ENCODE data around the gene BAX. TPM values are rescaled to one million over a fixed set of nuclear protein-coding genes. Genes with fewer than 3 reads are reported as not detected.

The BAX gene
- total and polyA plus RNA-seq, 2 of the 13 experiments (the other 11 are each of a cell fraction or from before 2014, with no cell fraction given): 139 to 176 TPM

GRCh38 chr19:48965040-48965805 is 10.5 kb downstream of the BAX start, which contains the start of gene FTL (continued):
- TF ChIP-seq ZNF142 (CRISPR knock-in tag; IDR thresholded peaks at IDR 0.05) (peak; percentile 58; the same call in 1 of the 2 replicates), ZNF207 (IDR thresholded peaks at IDR 0.05; ENCODE audit: borderline replicate concordance) (no peak), MEIS1 (CRISPR knock-in tag; IDR thresholded peaks at IDR 0.05; ENCODE audit: borderline replicate concordance) (no peak; the same call in none of the 2 replicates), ZBTB46 (CRISPR knock-in tag; IDR thresholded peaks at IDR 0.05; ENCODE audit: borderline replicate concordance) (peak; percentile 85; the same call in 1 of the 2 replicates), CBFB (CRISPR knock-in tag; IDR thresholded peaks at IDR 0.05) (peak; percentile 87), ZNF317 (CRISPR knock-in tag; IDR thresholded peaks at IDR 0.05) (peak; percentile 38; the same call in 1 of the 2 replicates), PRMT3 (CRISPR knock-in tag; IDR thresholded peaks at IDR 0.05; ENCODE audit: borderline replicate concordance, low read depth) (peak; percentile 90), KDM5A (IDR thresholded peaks at IDR 0.05; ENCODE audit: borderline replicate concordance, low read length) (no peak), CENPT (CRISPR knock-in tag; IDR thresholded peaks at IDR 0.05; ENCODE audit: low read depth) (no peak), CBX1 (IDR thresholded peaks at IDR 0.05; ENCODE audit: low read depth) (peak; percentile 99), SMAD3 (CRISPR knock-in tag; IDR thresholded peaks at IDR 0.05) (peak; percentile 71), MAFK (conservative IDR thresholded peaks at IDR 0.05 in 1 of 2, IDR thresholded peaks at IDR 0.05 in 1 of 2; ENCODE audit: low read length in 2 of 2) (no peak), ZSCAN21 (CRISPR knock-in tag; IDR thresholded peaks at IDR 0.05; ENCODE audit: borderline replicate concordance) (peak; percentile 82), MXD3 (CRISPR knock-in tag; IDR thresholded peaks at IDR 0.05) (peak; percentile 72; the same call in 1 of the 2 replicates), ZNF780A (CRISPR knock-in tag; IDR thresholded peaks at IDR 0.05) (peak; percentile 78)
- TF ChIP-seq, protein P1, sequence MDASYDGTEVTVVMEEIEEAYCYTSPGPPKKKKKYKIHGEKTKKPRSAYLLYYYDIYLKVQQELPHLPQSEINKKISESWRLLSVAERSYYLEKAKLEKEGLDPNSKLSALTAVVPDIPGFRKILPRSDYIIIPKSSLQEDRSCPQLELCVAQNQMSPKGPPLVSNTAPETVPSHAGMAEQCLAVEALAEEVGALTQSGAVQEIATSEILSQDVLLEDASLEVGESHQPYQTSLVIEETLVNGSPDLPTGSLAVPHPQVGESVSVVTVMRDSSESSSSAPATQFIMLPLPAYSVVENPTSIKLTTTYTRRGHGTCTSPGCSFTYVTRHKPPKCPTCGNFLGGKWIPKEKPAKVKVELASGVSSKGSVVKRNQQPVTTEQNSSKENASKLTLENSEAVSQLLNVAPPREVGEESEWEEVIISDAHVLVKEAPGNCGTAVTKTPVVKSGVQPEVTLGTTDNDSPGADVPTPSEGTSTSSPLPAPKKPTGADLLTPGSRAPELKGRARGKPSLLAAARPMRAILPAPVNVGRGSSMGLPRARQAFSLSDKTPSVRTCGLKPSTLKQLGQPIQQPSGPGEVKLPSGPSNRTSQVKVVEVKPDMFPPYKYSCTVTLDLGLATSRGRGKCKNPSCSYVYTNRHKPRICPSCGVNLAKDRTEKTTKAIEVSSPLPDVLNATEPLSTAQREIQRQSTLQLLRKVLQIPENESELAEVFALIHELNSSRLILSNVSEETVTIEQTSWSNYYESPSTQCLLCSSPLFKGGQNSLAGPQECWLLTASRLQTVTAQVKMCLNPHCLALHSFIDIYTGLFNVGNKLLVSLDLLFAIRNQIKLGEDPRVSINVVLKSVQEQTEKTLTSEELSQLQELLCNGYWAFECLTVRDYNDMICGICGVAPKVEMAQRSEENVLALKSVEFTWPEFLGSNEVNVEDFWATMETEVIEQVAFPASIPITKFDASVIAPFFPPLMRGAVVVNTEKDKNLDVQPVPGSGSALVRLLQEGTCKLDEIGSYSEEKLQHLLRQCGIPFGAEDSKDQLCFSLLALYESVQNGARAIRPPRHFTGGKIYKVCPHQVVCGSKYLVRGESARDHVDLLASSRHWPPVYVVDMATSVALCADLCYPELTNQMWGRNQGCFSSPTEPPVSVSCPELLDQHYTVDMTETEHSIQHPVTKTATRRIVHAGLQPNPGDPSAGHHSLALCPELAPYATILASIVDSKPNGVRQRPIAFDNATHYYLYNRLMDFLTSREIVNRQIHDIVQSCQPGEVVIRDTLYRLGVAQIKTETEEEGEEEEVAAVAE (CRISPR knock-in tag; IDR thresholded peaks at IDR 0.05; ENCODE audit: borderline replicate concordance): peak; percentile 80; the same call in 1 of the 2 replicates
